Liver (tissue), 9 donors: ENCODE data around the gene SUCO. TPM values are rescaled to one million over a fixed set of nuclear protein-coding genes. Genes with fewer than 3 reads are reported as not detected.

Experiments used
- DNase-seq: peaks from one replicate; pipeline ENCODE4 v3.0.0-alpha.2; 2017; ENCODE audit warnings: low spot score
- H3K27ac ChIP-seq, 2 donors: one replicate each; pipeline ENCODE4 v1.7.0; 2013; ENCODE audit warnings: inconsistent platforms in 2 of 2, low read length in 2 of 2, control low read depth in 1 of 2, low read depth in 1 of 2, mild to moderate bottlenecking in 1 of 2
- H3K27me3 ChIP-seq, 4 donors: one replicate each; pipeline versions ENCODE4 v1.6.1 to v1.7.0; 2013; ENCODE audit warnings: low read length in 3 of 4, inconsistent platforms in 1 of 4, mild to moderate bottlenecking in 1 of 4, moderate library complexity in 1 of 4; ENCODE audit not compliant: control insufficient read depth in 4 of 4, insufficient read depth in 4 of 4
- H3K36me3 ChIP-seq, 4 donors: one replicate each; pipeline versions ENCODE4 v1.6.1 to v1.7.0; 2013; ENCODE audit warnings: low read length in 3 of 4, mild to moderate bottlenecking in 3 of 4, low read depth in 1 of 4, moderate library complexity in 1 of 4; ENCODE audit not compliant: control insufficient read depth in 4 of 4, insufficient read depth in 3 of 4
- H3K4me1 ChIP-seq, 4 donors: one replicate each; pipeline versions ENCODE4 v1.6.1 to v1.7.0; 2013; ENCODE audit warnings: low read length in 3 of 4, mild to moderate bottlenecking in 3 of 4, moderate library complexity in 1 of 4; ENCODE audit not compliant: control insufficient read depth in 4 of 4, insufficient read depth in 4 of 4
- H3K4me3 ChIP-seq, 3 donors: one replicate each; pipeline versions ENCODE4 v1.6.1 to v1.7.0; 2013; ENCODE audit warnings: low read length in 3 of 3, control low read depth in 1 of 3, low read depth in 1 of 3, mild to moderate bottlenecking in 1 of 3
- H3K9ac ChIP-seq, 2 donors: one replicate each; pipeline ENCODE4 v1.7.0; 2013; ENCODE audit warnings: low read length in 2 of 2, mild to moderate bottlenecking in 2 of 2, moderate library complexity in 2 of 2, control low read depth in 1 of 2, low read depth in 1 of 2
- H3K9me3 ChIP-seq, 4 donors: one replicate each; pipeline versions ENCODE4 v1.6.1 to v1.7.0; 2013; ENCODE audit warnings: low read length in 3 of 4; ENCODE audit not compliant: control insufficient read depth in 4 of 4
- CTCF ChIP-seq: fragments of 150-350 bp; IDR thresholded peaks from 2 replicates; pipeline ENCODE4 v1.5.1; 2017; ENCODE audit warnings: improper control_type of control experiment, low read depth, low read length; ENCODE audit not compliant: missing input control
- FOXA2 ChIP-seq: IDR thresholded peaks from 2 replicates; pipeline ENCODE4 v1.6.1; 2016; ENCODE audit warnings: antibody characterized with exemption
- HNF4A ChIP-seq, 2 donors: conservative IDR thresholded peaks; 2 replicates each; pipeline ENCODE4 v1.6.1; 2016; ENCODE audit warnings: antibody characterized with exemption in 2 of 2, mild to moderate bottlenecking in 2 of 2
- HNF4G ChIP-seq: IDR thresholded peaks from 2 replicates; pipeline ENCODE4 v1.6.1; 2016; ENCODE audit warnings: antibody characterized with exemption
- NR2F2 ChIP-seq: IDR thresholded peaks from 2 replicates; pipeline ENCODE4 v1.6.1; 2016; ENCODE audit warnings: antibody characterized with exemption
- REST ChIP-seq: IDR thresholded peaks from 2 replicates; pipeline ENCODE4 v1.6.1; 2016; ENCODE audit warnings: antibody characterized with exemption, mild to moderate bottlenecking
- YY1 ChIP-seq: IDR thresholded peaks from 2 replicates; pipeline ENCODE4 v1.6.1; 2016; ENCODE audit warnings: antibody characterized with exemption, mild to moderate bottlenecking
- WGBS: extraction: QIAGEN DNeasy Blood & Tissue Kit; methylation state at CpG from one replicate; pipeline ENCODE4 v1.1.7; 2013; 5-methylcytosine and 5-hydroxymethylcytosine counted together
- polyA plus RNA-seq, 2 donors: library from polyadenylated mRNA; stranded (reverse) in 1 of 2; unstranded in 1 of 2; fragments of 200-250 nt in 1 of 2; fragments of >200 nt in 1 of 2; fragmentation: Nextera tagmentation in 1 of 2; extraction: Ambion mirVana in 1 of 2; gene quantifications; one replicate each; pipeline versions ENCODE4 v1.2.1 to v1.2.3, GENCODE V29; 2013 to 2015
- total RNA-seq, 2 donors: library from RNA; depleted of rRNA; stranded (reverse); fragments of >200 nt; gene quantifications; one replicate each; pipeline ENCODE4 v1.2.3, GENCODE V29; 2014
- TF ChIP-seq, protein P1 (sequence below): IDR thresholded peaks from 2 replicates; pipeline ENCODE4 v1.6.1; 2016; ENCODE audit warnings: antibody characterized with exemption
- donor health status: healthy.
- donor health status: healthy.
- donor health status: healthy.
- donor health status: healthy.
- donor health status: healthy.

The SUCO gene
- total and polyA plus RNA-seq, 4 donors = 2.8 to 38.1 (median 8.5) TPM

DNA sequence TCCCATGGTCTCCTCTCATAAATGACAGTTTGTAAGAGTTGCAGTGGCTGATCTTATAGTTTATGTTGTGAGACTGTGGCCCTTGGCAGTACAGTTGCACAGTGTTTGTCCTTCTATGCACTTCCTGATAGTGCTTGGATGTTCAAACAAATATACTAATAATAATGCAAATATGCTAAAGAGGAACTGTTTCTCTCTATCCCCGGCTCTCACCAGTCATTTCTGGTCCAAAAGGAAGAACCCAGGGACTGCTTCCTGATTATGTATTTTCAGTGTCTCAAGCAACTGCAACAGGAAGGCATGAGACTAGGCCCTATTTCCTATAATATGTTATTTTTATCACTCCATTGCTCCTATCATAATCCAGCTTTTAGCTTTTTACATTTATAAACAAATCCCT lies 17.0 kb upstream of the SUCO start (continued):
- TF ChIP-seq CTCF (no peak), HNF4A (conservative IDR thresholded peaks at IDR 0.05) (no peak)

DNA sequence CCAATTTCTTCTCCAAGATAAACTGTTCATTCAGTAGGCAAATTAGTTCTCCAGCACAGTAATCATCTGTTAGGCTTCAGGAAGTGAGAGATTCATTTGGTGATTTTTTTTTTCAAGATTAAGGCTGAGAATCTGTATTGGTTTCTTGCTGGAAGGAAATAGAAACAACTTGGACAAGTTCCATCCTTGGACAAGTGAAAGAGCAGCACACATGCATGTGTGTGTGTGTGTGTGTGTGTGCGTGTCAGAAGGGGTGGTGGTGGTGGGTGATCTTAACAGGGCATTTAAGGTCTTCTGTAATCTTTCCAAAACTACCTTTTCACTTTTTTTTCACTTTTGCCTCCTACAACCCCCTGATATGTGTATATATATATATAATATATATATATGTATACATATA lies 15.9 kb upstream of the SUCO start:
- H3K9ac ChIP-seq = no peak overlapping the region
- WGBS = 80% methylated on average over 1 of the region's 1 CpG
- TF ChIP-seq NR2F2 (no peak), FOXA2 (no peak)

DNA sequence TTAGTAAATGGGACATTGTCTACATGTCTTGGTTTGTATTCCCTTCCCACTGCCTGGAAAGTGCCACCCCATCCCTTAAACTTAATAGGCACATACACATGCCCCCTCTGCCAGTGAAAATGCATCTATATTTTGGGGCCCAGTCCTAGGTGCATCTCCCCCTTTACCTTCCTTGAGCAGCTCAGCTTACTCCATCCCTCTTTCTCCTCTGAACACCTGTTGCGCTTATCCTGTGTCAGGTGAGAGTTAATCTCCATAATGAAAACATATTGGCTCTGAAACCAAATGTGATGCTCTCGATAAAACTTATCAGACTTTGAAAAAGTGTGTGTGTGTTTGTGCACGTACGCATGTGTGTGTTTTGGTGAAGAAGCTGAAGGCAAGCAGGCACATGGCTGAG lies 15.4 kb upstream of the SUCO start:
- H3K36me3 ChIP-seq = no peaks in the 10 kb centered on the region
- no peaks in the 10 kb centered on the region for H3K4me1 ChIP-seq
- TF ChIP-seq REST = no peak
- TF ChIP-seq, protein P1, sequence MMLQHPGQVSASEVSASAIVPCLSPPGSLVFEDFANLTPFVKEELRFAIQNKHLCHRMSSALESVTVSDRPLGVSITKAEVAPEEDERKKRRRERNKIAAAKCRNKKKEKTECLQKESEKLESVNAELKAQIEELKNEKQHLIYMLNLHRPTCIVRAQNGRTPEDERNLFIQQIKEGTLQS = no peak
- no peak for TF ChIP-seq HNF4G
- no peak for TF ChIP-seq YY1
- no peak for TF ChIP-seq FOXA2
- H3K9ac ChIP-seq = no peak overlapping the region
- H3K27me3 ChIP-seq = no peaks in the 10 kb centered on the region
- no peak overlapping the region for H3K27ac ChIP-seq
- 89% methylated on average over 4 of the region's 4 CpGs for WGBS
- no peak for DNase-seq
- H3K4me3 ChIP-seq = no peak overlapping the region
- peaks cover 0 to 6% (median 2%) of the 10 kb centered on the region in 4 donors for H3K9me3 ChIP-seq

More for the DNA sequence above, 15.9 kb upstream of the SUCO start:
- Histone ChIP-seq H3K9me3 (peaks cover 0 to 6% (median 2%) of the 10 kb centered on the region in 4 donors), H3K27me3 (no peaks in the 10 kb centered on the region), H3K4me3 (no peak overlapping the region), H3K36me3 (no peaks in the 10 kb centered on the region), H3K4me1 (no peaks in the 10 kb centered on the region), H3K27ac (no peak overlapping the region)
- no peak for DNase-seq

DNA sequence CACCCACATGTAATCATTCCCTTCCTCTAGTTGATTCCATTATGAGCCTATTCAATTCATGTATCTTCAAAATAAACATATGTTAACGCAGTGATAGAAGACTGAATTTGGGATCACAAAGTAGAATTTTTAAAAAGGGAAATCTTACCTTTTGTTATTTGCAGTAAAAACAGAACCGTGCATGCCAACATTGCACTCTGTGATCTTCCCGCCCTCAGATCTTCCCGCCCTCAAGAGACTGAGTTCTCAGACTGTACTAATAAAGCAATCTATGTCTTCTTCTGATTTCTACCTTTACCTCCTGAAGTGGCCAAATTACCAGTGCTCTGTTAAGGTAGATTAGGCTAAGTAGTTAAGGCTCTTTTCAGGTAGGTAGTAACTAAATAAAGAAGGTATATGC lies 3.6 kb upstream of the SUCO start:
- H3K9ac ChIP-seq = no peak overlapping the region
- H3K27me3 ChIP-seq = no peaks in the 10 kb centered on the region
- no peak overlapping the region for H3K4me3 ChIP-seq
- H3K36me3 ChIP-seq = no peaks in the 10 kb centered on the region
- peaks cover 1 to 17% (median 8%) of the 10 kb centered on the region in 4 donors for H3K4me1 ChIP-seq
- no peak for TF ChIP-seq NR2F2
- 84% methylated on average over 4 of the region's 4 CpGs for WGBS
- no peaks in the 10 kb centered on the region for H3K9me3 ChIP-seq
- no peak overlapping the region for H3K27ac ChIP-seq
- no peak for DNase-seq
